Osteocyte (in vitro differentiated cells): ENCODE measurements around the gene NPLOC4. TPM values are rescaled to one million over a fixed set of nuclear protein-coding genes. Genes with fewer than 3 reads are reported as not detected.

Source experiments
- DNase-seq: peaks from one replicate; pipeline ENCODE4 v3.0.0; 2021; ENCODE audit warnings: mixed read lengths; ENCODE audit not compliant: unreplicated experiment; ENCODE audit errors: extremely low spot score
- H3K27ac Mint-ChIP-seq: one replicate; pipeline ENCODE4 v1.8.0; 2021; ENCODE audit warnings: mild to moderate bottlenecking, mixed read lengths; ENCODE audit not compliant: unreplicated experiment
- H3K27me3 Mint-ChIP-seq: one replicate; pipeline ENCODE4 v1.8.0; 2021; ENCODE audit warnings: mixed read lengths; ENCODE audit not compliant: unreplicated experiment
- H3K36me3 Mint-ChIP-seq: one replicate; pipeline ENCODE4 v1.8.0; 2021; ENCODE audit warnings: mixed read lengths; ENCODE audit not compliant: unreplicated experiment
- H3K4me1 Mint-ChIP-seq: one replicate; pipeline ENCODE4 v1.8.0; 2021; ENCODE audit warnings: mixed read lengths; ENCODE audit not compliant: unreplicated experiment
- H3K4me3 Mint-ChIP-seq: one replicate; pipeline ENCODE4 v1.8.0; 2021; ENCODE audit warnings: mild to moderate bottlenecking, moderate library complexity, mixed read lengths; ENCODE audit not compliant: unreplicated experiment
- H3K9me3 Mint-ChIP-seq: one replicate; pipeline ENCODE4 v1.8.0; 2021; ENCODE audit warnings: mixed read lengths; ENCODE audit not compliant: unreplicated experiment
- CTCF ChIP-seq: fragments of 200-600 bp; sonication (generic); IDR thresholded peaks from 2 replicates; pipeline ENCODE4 v1.5.0; 2021; ENCODE audit warnings: antibody characterized with exemption, mild to moderate bottlenecking, moderate library complexity
- total RNA-seq: library from RNA; stranded (reverse); gene quantifications from 2 replicates; pipeline ENCODE4 v1.2.1, GENCODE V29; 2021

Gene NPLOC4
- total RNA-seq, 1 donor from 2014 or later: 99.7 TPM

GRCh38 chr17:81583589-81584342 is 53.1 kb downstream of the NPLOC4 start:
- Mint-ChIP-seq H3K4me1 (peaks cover 68% of the 10 kb centered on the region), H3K27ac (peak overlapping the region; percentile 78), H3K4me3 (peak overlapping the region; percentile 3), H3K27me3 (no peaks in the 10 kb centered on the region), H3K9me3 (no peaks in the 10 kb centered on the region), H3K36me3 (peaks cover 48% of the 10 kb centered on the region)
- DNase-seq: no peak
- TF ChIP-seq CTCF: no peak

- H3K36me3 Mint-ChIP-seq: peaks cover 42% of the 10 kb centered on the region
- H3K4me3 Mint-ChIP-seq: no peak overlapping the region
- H3K4me1 Mint-ChIP-seq: peaks cover 76% of the 10 kb centered on the region
Observed at GRCh38 chr17:81582749-81583148, 54.2 kb downstream of the NPLOC4 start.

GRCh38 chr17:81582341-81582740 is 54.6 kb downstream of the NPLOC4 start:
- H3K9me3 Mint-ChIP-seq: no peaks in the 10 kb centered on the region
- peaks cover 80% of the 10 kb centered on the region for H3K4me1 Mint-ChIP-seq
- DNase-seq: no peak
- H3K36me3 Mint-ChIP-seq: peaks cover 43% of the 10 kb centered on the region
- no peak for TF ChIP-seq CTCF
- no peaks in the 10 kb centered on the region for H3K27me3 Mint-ChIP-seq
- H3K4me3 Mint-ChIP-seq: no peak overlapping the region
- peak overlapping the region; percentile 73 for H3K27ac Mint-ChIP-seq

More at GRCh38 chr17:81582749-81583148, 54.2 kb downstream of the NPLOC4 start:
- no peak for DNase-seq
- H3K9me3 Mint-ChIP-seq: no peaks in the 10 kb centered on the region
- no peaks in the 10 kb centered on the region for H3K27me3 Mint-ChIP-seq
- peak overlapping the region; percentile 73 for H3K27ac Mint-ChIP-seq
- no peak for TF ChIP-seq CTCF

GRCh38 chr17:81581758-81582157 is 55.2 kb downstream of the NPLOC4 start:
- Mint-ChIP-seq H3K4me1 (peaks cover 85% of the 10 kb centered on the region), H3K9me3 (no peaks in the 10 kb centered on the region), H3K27ac (peak overlapping the region; percentile 38), H3K4me3 (no peak overlapping the region), H3K36me3 (peaks cover 41% of the 10 kb centered on the region), H3K27me3 (no peaks in the 10 kb centered on the region)
- no peak for TF ChIP-seq CTCF
- DNase-seq: no peak

GRCh38 chr17:81580481-81580880 is 56.4 kb downstream of the NPLOC4 start:
- no peak overlapping the region for H3K4me3 Mint-ChIP-seq
- peaks cover 42% of the 10 kb centered on the region for H3K36me3 Mint-ChIP-seq
- H3K27me3 Mint-ChIP-seq: no peaks in the 10 kb centered on the region
- peaks cover 92% of the 10 kb centered on the region for H3K4me1 Mint-ChIP-seq
- H3K27ac Mint-ChIP-seq: peak overlapping the region; percentile 86
- TF ChIP-seq CTCF: no peak
- no peak for DNase-seq
- H3K9me3 Mint-ChIP-seq: no peaks in the 10 kb centered on the region
